Measurements from ENCODE around the gene ATRNL1. TPM values are rescaled to one million over a fixed set of nuclear protein-coding genes. Genes with fewer than 3 reads are reported as not detected.

The ATRNL1 gene
- total and polyA plus RNA-seq, 2 donors from 2014 or later, result 2.4 to 7.1 TPM

GRCh38 chr10:115772606-115773005 lies 679.4 kb downstream of the ATRNL1 start:
- intact Hi-C loops (cut with DNase I), result no loop called here
- Histone ChIP-seq H3K4me3 (ENCODE audit: low read length in 3 of 3) (no peak overlapping the region), H3K27me3 (ENCODE audit: control insufficient read depth, insufficient read depth, low read length) (no peaks in the 10 kb centered on the region), H3K27ac (ENCODE audit: low read depth in 2 of 2, low read length in 2 of 2) (no peak overlapping the region), H3K9me3 (ENCODE audit: control insufficient read depth in 2 of 3, insufficient read depth in 1 of 3, low read length in 3 of 3) (no peaks in the 10 kb centered on the region), H3K4me1 (ENCODE audit: control insufficient read depth in 2 of 3, insufficient read depth in 2 of 3, low read depth in 1 of 3, low read length in 3 of 3) (no peaks in the 10 kb centered on the region), H3K9ac (ENCODE audit: low read length in 3 of 3) (no peak overlapping the region), H3K36me3 (ENCODE audit: control insufficient read depth in 2 of 3, insufficient read depth in 3 of 3, low read length in 3 of 3) (no peaks in the 10 kb centered on the region)
- no peak for TF ChIP-seq CTCF (IDR thresholded peaks at IDR 0.05; ENCODE audit: borderline replicate concordance, extremely low read depth, insufficient read depth)
- no peak for FAIRE-seq
- no peak for DNase-seq

- Histone ChIP-seq H3K9me3 (ENCODE audit: control insufficient read depth in 2 of 3, insufficient read depth in 1 of 3, low read length in 3 of 3) (no peaks in the 10 kb centered on the region), H3K27me3 (ENCODE audit: control insufficient read depth, insufficient read depth, low read length) (no peaks in the 10 kb centered on the region), H3K9ac (ENCODE audit: low read length in 3 of 3) (no peak overlapping the region), H3K4me3 (ENCODE audit: low read length in 3 of 3) (no peak overlapping the region), H3K27ac (ENCODE audit: low read depth in 2 of 2, low read length in 2 of 2) (no peak overlapping the region), H3K36me3 (ENCODE audit: control insufficient read depth in 2 of 3, insufficient read depth in 3 of 3, low read length in 3 of 3) (no peaks in the 10 kb centered on the region), H3K4me1 (ENCODE audit: control insufficient read depth in 2 of 3, insufficient read depth in 2 of 3, low read depth in 1 of 3, low read length in 3 of 3) (no peaks in the 10 kb centered on the region)
- FAIRE-seq (no peak), DNase-seq (no peak)
- intact Hi-C loops (cut with DNase I), result no loop called here
- no peak for TF ChIP-seq CTCF (IDR thresholded peaks at IDR 0.05; ENCODE audit: borderline replicate concordance, extremely low read depth, insufficient read depth)
These were observed 680.7 kb downstream of the ATRNL1 start for GRCh38 chr10:115773832-115774231.

GRCh38 chr10:115774721-115775120 lies 681.6 kb downstream of the ATRNL1 start:
- DNase-seq (no peak), FAIRE-seq (no peak)
- Histone ChIP-seq H3K27me3 (ENCODE audit: control insufficient read depth, insufficient read depth, low read length) (no peaks in the 10 kb centered on the region), H3K9ac (ENCODE audit: low read length in 3 of 3) (no peak overlapping the region), H3K4me3 (ENCODE audit: low read length in 3 of 3) (no peak overlapping the region), H3K36me3 (ENCODE audit: control insufficient read depth in 2 of 3, insufficient read depth in 3 of 3, low read length in 3 of 3) (no peaks in the 10 kb centered on the region), H3K27ac (ENCODE audit: low read depth in 2 of 2, low read length in 2 of 2) (no peak overlapping the region), H3K9me3 (ENCODE audit: control insufficient read depth in 2 of 3, insufficient read depth in 1 of 3, low read length in 3 of 3) (no peaks in the 10 kb centered on the region), H3K4me1 (ENCODE audit: control insufficient read depth in 2 of 3, insufficient read depth in 2 of 3, low read depth in 1 of 3, low read length in 3 of 3) (no peaks in the 10 kb centered on the region)
- TF ChIP-seq CTCF (IDR thresholded peaks at IDR 0.05; ENCODE audit: borderline replicate concordance, extremely low read depth, insufficient read depth), result no peak
- intact Hi-C loops (cut with DNase I), result no loop called here

- Histone ChIP-seq H3K27me3 (ENCODE audit: control insufficient read depth, insufficient read depth, low read length) (no peaks in the 10 kb centered on the region), H3K9ac (ENCODE audit: low read length in 3 of 3) (no peak overlapping the region), H3K4me1 (ENCODE audit: control insufficient read depth in 2 of 3, insufficient read depth in 2 of 3, low read depth in 1 of 3, low read length in 3 of 3) (no peaks in the 10 kb centered on the region), H3K9me3 (ENCODE audit: control insufficient read depth in 2 of 3, insufficient read depth in 1 of 3, low read length in 3 of 3) (no peaks in the 10 kb centered on the region), H3K4me3 (ENCODE audit: low read length in 3 of 3) (no peak overlapping the region), H3K27ac (ENCODE audit: low read depth in 2 of 2, low read length in 2 of 2) (no peak overlapping the region), H3K36me3 (ENCODE audit: control insufficient read depth in 2 of 3, insufficient read depth in 3 of 3, low read length in 3 of 3) (no peaks in the 10 kb centered on the region)
- intact Hi-C loops (cut with DNase I), result no loop called here
- no peak for FAIRE-seq
- no peak for DNase-seq
- TF ChIP-seq CTCF (IDR thresholded peaks at IDR 0.05; ENCODE audit: borderline replicate concordance, extremely low read depth, insufficient read depth), result no peak
These were observed 684.5 kb downstream of the ATRNL1 start for GRCh38 chr10:115777646-115778045.

Measured in kidney (tissue), 14 donors.